Subcutaneous abdominal adipose tissue (tissue), 5 donors: Measurements from ENCODE around the gene SGF29.
A peak's percentile ranks its signal among the peaks of the same experiment; 100 is the strongest.
"Not testable (repeated sequence)": the region's sequence is repeated elsewhere in the genome, so short reads cannot be mapped to it uniquely, and the experiment has no call there.

ENCODE experiments used
- H3K27ac ChIP-seq: one replicate; pipeline ENCODE4 v1.7.0; 2013; ENCODE audit warnings: low read depth, mild to moderate bottlenecking, inconsistent platforms, low read length, moderate library complexity
- H3K27me3 ChIP-seq, 5 donors: one replicate each; pipeline ENCODE4 v1.7.0; 2013; ENCODE audit warnings: low read length in 5 of 5, inconsistent platforms in 1 of 5; ENCODE audit not compliant: control insufficient read depth in 5 of 5, insufficient read depth in 4 of 5
- H3K36me3 ChIP-seq, 5 donors: one replicate each; pipeline ENCODE4 v1.7.0; 2013; ENCODE audit warnings: low read length in 5 of 5; ENCODE audit not compliant: control insufficient read depth in 5 of 5, insufficient read depth in 5 of 5
- H3K4me1 ChIP-seq, 5 donors: one replicate each; pipeline ENCODE4 v1.7.0; 2013; ENCODE audit warnings: low read length in 5 of 5, mild to moderate bottlenecking in 3 of 5, moderate library complexity in 1 of 5; ENCODE audit not compliant: control insufficient read depth in 5 of 5, insufficient read depth in 5 of 5
- H3K4me3 ChIP-seq, 5 donors: one replicate each; pipeline ENCODE4 v1.7.0; 2013; ENCODE audit warnings: low read length in 5 of 5, low read depth in 1 of 5
- H3K9ac ChIP-seq, 5 donors: one replicate each; pipeline ENCODE4 v1.7.0; 2013; ENCODE audit warnings: low read length in 5 of 5, mild to moderate bottlenecking in 4 of 5, moderate library complexity in 3 of 5
- H3K9me3 ChIP-seq, 5 donors: one replicate each; pipeline ENCODE4 v1.7.0; 2013; ENCODE audit warnings: low read length in 5 of 5; ENCODE audit not compliant: control insufficient read depth in 5 of 5
- donor health status: healthy.
- donor health status: healthy.
- donor health status: healthy.
- donor health status: healthy.
- donor health status: healthy.

SGF29 gene

GRCh38 chr16:28521436-28521835, 32.3 kb upstream of the SGF29 start:
- Histone ChIP-seq H3K27me3 (no peaks in the 10 kb centered on the region), H3K4me3 (no peak overlapping the region), H3K9me3 (no peaks in the 10 kb centered on the region), H3K27ac (no peak overlapping the region), H3K36me3 (no peaks in the 10 kb centered on the region), H3K4me1 (peaks cover 2 to 22% (median 18%) of the 10 kb centered on the region in 5 donors), H3K9ac (no peak overlapping the region)

- peaks cover 2 to 28% (median 18%) of the 10 kb centered on the region in 5 donors for H3K4me1 ChIP-seq
- no peak overlapping the region for H3K27ac ChIP-seq
- no peaks in the 10 kb centered on the region for H3K36me3 ChIP-seq
- no peaks in the 10 kb centered on the region for H3K27me3 ChIP-seq
- no peaks in the 10 kb centered on the region for H3K9me3 ChIP-seq
- H3K4me3 ChIP-seq = no peak overlapping the region
- H3K9ac ChIP-seq = no peak overlapping the region
Observed at GRCh38 chr16:28522792-28523191, 30.9 kb upstream of the SGF29 start.

DNA sequence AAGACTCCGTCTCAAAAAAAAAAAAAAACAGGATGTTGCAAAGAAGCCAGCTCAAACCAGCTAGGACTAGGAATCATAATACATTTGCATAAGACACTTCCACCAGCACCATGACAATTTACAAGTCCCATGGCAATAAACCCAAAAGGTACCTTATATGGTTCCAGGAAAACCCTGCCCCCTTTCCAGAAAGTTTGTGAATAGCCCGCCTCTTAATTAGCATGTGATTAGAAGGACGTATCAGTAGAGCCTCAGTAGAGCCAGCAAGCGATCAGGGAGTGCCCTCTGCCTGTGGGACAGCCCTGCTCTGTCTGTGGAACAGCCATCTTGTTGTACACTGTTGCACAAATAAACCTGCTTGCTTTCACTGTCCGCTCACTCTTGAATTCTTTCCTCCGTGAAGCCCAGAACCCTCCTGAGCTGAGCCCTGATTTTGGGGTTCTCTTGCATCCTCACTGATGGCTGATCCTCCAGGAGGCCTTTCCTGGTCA, 29.0 kb upstream of the SGF29 start:
- Histone ChIP-seq H3K27me3 (no peaks in the 10 kb centered on the region), H3K4me3 (no peak overlapping the region), H3K9me3 (no peaks in the 10 kb centered on the region), H3K9ac (no peak overlapping the region), H3K27ac (peak overlapping the region; percentile 30), H3K4me1 (peaks cover 2 to 30% (median 18%) of the 10 kb centered on the region in 5 donors), H3K36me3 (no peaks in the 10 kb centered on the region)

DNA sequence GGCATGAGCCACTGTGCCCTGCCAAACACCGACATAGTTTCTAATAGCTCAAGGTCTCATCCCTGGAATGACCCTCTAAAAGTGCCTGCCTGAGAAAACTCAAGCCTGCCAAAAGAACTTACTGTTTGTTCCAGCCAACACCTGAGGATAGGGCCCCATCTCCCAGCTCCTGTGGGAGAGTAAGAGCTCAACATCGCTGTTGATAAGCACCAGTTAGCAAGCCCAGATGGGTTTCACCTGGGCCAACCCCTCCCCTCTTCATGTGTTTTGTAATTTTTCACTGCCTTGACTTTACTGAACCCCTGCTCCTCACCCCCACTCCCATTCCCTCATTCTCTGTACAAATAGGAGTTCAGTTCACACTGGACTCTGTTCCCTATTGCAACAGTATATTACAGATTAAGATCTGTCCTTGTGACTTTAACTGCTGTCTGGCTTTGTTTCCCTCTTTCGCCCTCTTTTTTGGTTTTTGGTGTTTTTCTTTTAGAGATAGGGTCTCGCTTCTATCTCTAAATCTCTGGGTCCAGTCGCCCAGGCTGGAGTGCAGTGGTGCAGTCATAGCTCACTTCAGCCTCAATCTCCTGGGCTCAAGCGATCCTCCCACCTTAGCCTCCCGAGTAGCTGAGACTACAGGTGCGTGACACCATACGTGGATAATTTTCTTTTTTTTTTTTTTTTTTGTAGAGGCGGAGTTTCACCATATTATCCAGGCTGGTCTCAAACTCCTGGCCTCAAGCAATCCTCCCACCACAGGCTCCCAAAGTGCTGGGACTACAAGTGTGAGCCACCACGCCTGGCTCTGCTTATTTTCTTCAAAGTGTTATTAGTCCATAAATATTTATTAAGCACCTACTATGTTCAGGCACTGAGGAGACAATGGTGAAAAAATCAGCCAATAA, 27.3 kb upstream of the SGF29 start:
- Histone ChIP-seq H3K27me3 (no peaks in the 10 kb centered on the region), H3K9me3 (no peaks in the 10 kb centered on the region), H3K27ac (no peak overlapping the region), H3K4me1 (peaks cover 2 to 30% (median 22%) of the 10 kb centered on the region in 5 donors), H3K9ac (peak overlapping the region in 1 of 5 donors; percentile 4), H3K36me3 (no peaks in the 10 kb centered on the region), H3K4me3 (no peak overlapping the region)

DNA sequence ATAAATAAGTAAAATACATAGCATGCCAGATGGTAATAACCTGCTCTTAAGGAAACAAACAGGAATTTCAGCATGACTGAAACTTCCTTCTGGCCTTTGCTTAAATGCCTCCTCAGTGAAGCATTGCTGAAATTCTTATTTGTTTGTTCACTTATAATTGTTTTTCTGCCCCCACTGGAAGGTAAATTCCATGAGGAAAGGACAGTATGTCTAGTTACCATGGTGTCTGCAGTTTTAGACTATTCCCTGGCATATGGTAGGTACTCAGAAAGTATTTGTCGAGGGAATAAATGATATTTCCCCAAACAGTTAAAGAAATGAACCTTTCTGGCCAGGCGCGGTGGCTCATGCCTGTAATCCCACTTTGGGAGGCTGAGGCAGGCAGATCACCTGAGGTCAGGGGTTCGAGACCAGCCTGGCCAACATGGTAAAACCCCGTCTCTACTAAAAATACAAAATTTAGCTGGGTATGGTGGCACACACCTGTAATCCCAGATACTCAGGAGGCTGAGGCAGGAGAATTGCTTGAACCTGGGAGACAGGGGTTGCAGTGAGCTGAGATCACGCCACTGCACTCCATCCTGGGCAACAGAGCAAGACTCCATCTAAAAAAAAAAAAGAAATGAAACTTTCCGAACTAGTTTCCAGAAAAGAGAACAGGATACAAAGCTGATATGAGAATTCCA, 26.5 kb upstream of the SGF29 start:
- H3K4me1 ChIP-seq = peaks cover 2 to 36% (median 29%) of the 10 kb centered on the region in 5 donors
- H3K9me3 ChIP-seq, H3K27ac ChIP-seq, H3K4me3 ChIP-seq, H3K27me3 ChIP-seq, H3K9ac ChIP-seq, H3K36me3 ChIP-seq: not testable (repeated sequence)

DNA sequence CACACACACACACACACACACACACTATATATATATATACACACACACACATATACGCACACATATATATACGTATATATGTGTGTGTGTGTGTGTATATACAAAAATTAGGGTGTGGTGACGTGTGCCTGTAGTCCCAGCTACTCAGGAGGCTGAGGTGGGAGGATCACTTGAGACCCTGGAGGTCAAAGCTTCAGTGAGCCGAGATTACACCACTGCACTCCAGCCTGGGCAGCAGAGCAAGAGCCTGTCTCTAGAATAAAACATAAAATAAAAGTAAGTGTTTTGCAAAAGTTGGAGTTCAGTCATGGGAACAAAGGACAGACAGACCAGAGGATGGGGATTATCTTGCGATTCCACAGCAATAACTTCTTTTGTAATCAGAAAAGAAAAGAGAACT, 25.7 kb upstream of the SGF29 start:
- no peaks in the 10 kb centered on the region for H3K27me3 ChIP-seq
- peaks cover 2 to 44% (median 36%) of the 10 kb centered on the region in 5 donors for H3K4me1 ChIP-seq
- no peak overlapping the region for H3K4me3 ChIP-seq
- H3K9me3 ChIP-seq = no peaks in the 10 kb centered on the region
- no peak overlapping the region for H3K9ac ChIP-seq
- no peaks in the 10 kb centered on the region for H3K36me3 ChIP-seq
- H3K27ac ChIP-seq = no peak overlapping the region

DNA sequence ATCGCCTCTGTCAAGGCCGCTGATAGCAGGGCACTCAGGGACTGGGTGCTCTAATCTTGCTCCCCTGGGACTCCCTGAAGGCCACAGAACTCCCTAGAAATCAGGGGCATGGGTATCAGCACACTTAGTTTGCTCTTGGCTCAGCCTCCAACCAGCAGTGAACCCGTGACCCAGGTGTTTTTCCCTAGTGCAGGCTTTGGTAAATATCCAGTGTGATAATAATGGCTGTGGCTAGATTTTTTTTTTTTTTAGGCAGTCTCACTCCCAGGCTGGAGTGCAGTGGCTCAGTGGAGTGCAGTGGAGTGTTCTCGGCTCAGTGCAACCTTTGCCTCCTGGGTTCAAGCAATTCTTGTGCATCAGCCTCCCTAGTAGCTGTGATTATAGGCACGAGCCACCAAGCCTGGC, 25.3 kb upstream of the SGF29 start:
- Histone ChIP-seq H3K4me3 (no peak overlapping the region), H3K27ac (no peak overlapping the region), H3K9ac (no peak overlapping the region), H3K36me3 (no peaks in the 10 kb centered on the region), H3K9me3 (no peaks in the 10 kb centered on the region), H3K27me3 (no peaks in the 10 kb centered on the region), H3K4me1 (peaks cover 2 to 44% (median 40%) of the 10 kb centered on the region in 5 donors)

DNA sequence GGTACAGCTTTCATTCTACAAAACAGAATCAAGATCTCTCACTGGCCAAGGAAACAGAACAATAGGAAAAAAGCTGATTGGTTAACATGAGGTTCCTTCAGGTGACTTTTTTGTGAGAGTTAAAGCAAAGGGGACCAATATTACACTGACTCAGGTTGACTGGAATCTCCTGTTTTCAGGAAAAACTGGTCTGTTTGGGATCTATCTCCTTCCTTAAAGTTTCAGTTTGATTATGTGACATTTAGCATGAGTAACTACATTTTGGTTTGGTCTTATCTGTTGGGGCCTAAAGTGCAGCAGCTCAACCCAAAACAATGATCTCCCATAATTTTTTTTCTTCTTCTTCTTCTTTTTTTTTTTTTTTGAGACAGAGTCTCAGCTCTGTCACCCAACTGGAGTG, 24.6 kb upstream of the SGF29 start:
- Histone ChIP-seq H3K9me3 (no peaks in the 10 kb centered on the region), H3K9ac (no peak overlapping the region), H3K4me1 (peaks cover 0 to 42% (median 40%) of the 10 kb centered on the region in 5 donors), H3K27me3 (no peaks in the 10 kb centered on the region), H3K4me3 (no peak overlapping the region), H3K36me3 (no peaks in the 10 kb centered on the region), H3K27ac (no peak overlapping the region)

- Histone ChIP-seq H3K9ac (peak overlapping the region; percentile 4 to 76 (median 26)), H3K4me3 (peak overlapping the region in 1 of 5 donors; percentile 10), H3K36me3 (peaks cover 0 to 3% (median 2%) of the 10 kb centered on the region in 5 donors), H3K9me3 (no peaks in the 10 kb centered on the region), H3K27ac (peak overlapping the region; percentile 79), H3K4me1 (peaks cover 2 to 53% (median 44%) of the 10 kb centered on the region in 5 donors), H3K27me3 (no peaks in the 10 kb centered on the region)
Observed at GRCh38 chr16:28531777-28532744, 21.7 kb upstream of the SGF29 start.
